ENCODE measurements around the gene RDH14. TPM values are rescaled to one million over a fixed set of nuclear protein-coding genes. Genes with fewer than 3 reads are reported as not detected.
A peak's percentile ranks its signal among the peaks of the same experiment; 100 is the strongest.

Gene RDH14, protein sequence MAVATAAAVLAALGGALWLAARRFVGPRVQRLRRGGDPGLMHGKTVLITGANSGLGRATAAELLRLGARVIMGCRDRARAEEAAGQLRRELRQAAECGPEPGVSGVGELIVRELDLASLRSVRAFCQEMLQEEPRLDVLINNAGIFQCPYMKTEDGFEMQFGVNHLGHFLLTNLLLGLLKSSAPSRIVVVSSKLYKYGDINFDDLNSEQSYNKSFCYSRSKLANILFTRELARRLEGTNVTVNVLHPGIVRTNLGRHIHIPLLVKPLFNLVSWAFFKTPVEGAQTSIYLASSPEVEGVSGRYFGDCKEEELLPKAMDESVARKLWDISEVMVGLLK
- 10 to 100 TPM; 16.9 to 18.1 TPM for total RNA-seq
- 44.3 TPM for polyA plus RNA-seq

DNA sequence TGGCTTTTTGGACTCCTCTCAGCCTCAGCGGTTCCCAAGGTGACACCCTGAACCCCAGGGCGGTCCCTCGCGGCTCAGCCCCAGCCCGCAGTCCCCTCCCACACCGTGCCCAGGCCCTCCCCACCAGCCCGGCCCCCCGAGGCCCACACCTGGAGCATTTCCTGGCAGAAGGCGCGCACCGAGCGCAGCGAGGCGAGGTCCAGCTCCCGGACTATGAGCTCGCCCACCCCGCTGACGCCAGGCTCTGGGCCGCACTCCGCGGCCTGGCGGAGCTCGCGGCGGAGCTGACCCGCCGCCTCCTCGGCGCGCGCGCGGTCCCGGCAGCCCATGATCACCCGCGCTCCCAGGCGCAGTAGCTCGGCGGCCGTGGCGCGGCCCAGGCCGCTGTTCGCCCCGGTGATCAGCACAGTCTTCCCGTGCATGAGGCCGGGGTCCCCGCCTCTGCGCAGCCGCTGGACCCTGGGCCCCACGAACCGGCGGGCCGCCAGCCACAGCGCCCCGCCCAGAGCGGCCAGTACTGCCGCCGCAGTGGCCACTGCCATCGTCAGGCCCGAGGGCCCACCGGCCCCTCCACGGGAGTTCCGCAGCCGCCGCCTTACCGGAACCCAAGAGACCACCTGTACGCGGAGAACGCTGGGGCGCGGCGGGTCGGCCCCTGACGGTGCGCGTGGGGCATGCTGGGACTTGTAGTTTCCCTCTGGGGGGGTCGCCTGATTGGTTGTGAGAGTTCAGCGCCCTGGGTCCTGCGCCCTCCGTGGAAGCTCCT is at the start of gene RDH14:
RDH14 (minus strand) TSS at position 623 of the 766 bp plus-strand sequence; CDS start at position 542, 81 bp downstream.
- Histone ChIP-seq H3K27me3 (ENCODE audit: insufficient read depth, low read length, poor library complexity, severe bottlenecking) (no peaks in the 10 kb centered on the region), H3K4me1 (ENCODE audit: insufficient read depth, low read length) (peaks cover 31% of the 10 kb centered on the region), H3K9me3 (ENCODE audit: low read length) (no peaks in the 10 kb centered on the region), H3K36me3 (ENCODE audit: insufficient read depth, low read length) (no peaks in the 10 kb centered on the region), H3K27ac (ENCODE audit: low read depth, low read length) (peak within 1 kb of the TSS; percentile 84), H3K4me3 (ENCODE audit: low read length) (peak within 1 kb of the TSS; percentile 80)
- DNase-seq: peak; percentile 86 to 95 (median 91)
- peak within 1 kb of the TSS; percentile 91 to 99 (median 98) for H3K27ac Mint-ChIP-seq
- H3K4me1 Mint-ChIP-seq: peaks cover 37 to 58% (median 51%) of the 10 kb centered on the region in 3 donors
- H3K4me3 Mint-ChIP-seq: peak within 1 kb of the TSS; percentile 91 to 98 (median 95)
- H3K36me3 Mint-ChIP-seq: peaks cover 17 to 47% (median 19%) of the 10 kb centered on the region in 3 donors
- H3K27me3 Mint-ChIP-seq: peaks cover 0 to 2% of the 10 kb centered on the region in 2 donors
- POLR2A ChIA-PET: interaction anchor here (0.6 to 2.2 kb wide), 12 partner anchors 11 to 1429 kb away, joined by 3 to 17 read pairs (median 4); partner anchors contain the start of genes OSR1, TTC32 and WDR35
- CTCF ChIA-PET: interaction anchor here (0.6 to 1.7 kb wide), 3 partner anchors 14 to 1303 kb away, joined by 3 to 5 read pairs (median 3); no protein-coding TSS in a partner anchor
- H3K9me3 Mint-ChIP-seq: peaks cover 2 to 13% (median 11%) of the 10 kb centered on the region in 5 donors

DNA sequence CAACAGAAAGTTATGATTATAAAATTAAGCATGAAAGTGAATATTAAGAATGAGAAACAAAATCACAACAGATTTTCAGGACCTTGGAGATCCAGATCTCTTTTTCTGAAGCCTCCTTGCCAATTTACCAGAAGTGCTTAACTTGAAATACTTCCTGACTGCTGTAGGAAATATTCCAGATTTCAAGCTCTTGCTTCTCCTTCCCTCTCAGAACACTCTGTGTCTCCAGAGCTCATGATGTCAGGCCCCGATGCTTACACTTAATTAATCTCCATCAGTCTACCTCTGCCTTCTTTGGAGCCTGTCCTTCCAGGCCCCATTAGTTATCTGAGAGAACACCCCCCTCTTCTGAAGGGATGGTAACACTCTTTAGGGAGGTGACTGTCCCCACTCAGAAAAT is 49.6 kb upstream of the RDH14 start:
- CTCF ChIA-PET: no interaction called here
- H3K27me3 Mint-ChIP-seq: no peaks in the 10 kb centered on the region
- POLR2A ChIA-PET: no interaction called here
- H3K27ac Mint-ChIP-seq: no peak overlapping the region
- H3K9me3 ChIP-seq (ENCODE audit: low read length): no peaks in the 10 kb centered on the region
- H3K4me3 ChIP-seq (ENCODE audit: low read length): no peak overlapping the region
- no peaks in the 10 kb centered on the region for H3K36me3 ChIP-seq (ENCODE audit: insufficient read depth, low read length)
- H3K4me3 Mint-ChIP-seq: no peak overlapping the region
- H3K4me1 Mint-ChIP-seq: peaks cover 0 to 8% (median 4%) of the 10 kb centered on the region in 3 donors
- DNase-seq: no peak
- no peaks in the 10 kb centered on the region for H3K9me3 Mint-ChIP-seq
- H3K27me3 ChIP-seq (ENCODE audit: insufficient read depth, low read length, poor library complexity, severe bottlenecking): no peaks in the 10 kb centered on the region
- no peak overlapping the region for H3K27ac ChIP-seq (ENCODE audit: low read depth, low read length)
- peaks cover 1 to 5% (median 2%) of the 10 kb centered on the region in 3 donors for H3K36me3 Mint-ChIP-seq
- no peaks in the 10 kb centered on the region for H3K4me1 ChIP-seq (ENCODE audit: insufficient read depth, low read length)

DNA sequence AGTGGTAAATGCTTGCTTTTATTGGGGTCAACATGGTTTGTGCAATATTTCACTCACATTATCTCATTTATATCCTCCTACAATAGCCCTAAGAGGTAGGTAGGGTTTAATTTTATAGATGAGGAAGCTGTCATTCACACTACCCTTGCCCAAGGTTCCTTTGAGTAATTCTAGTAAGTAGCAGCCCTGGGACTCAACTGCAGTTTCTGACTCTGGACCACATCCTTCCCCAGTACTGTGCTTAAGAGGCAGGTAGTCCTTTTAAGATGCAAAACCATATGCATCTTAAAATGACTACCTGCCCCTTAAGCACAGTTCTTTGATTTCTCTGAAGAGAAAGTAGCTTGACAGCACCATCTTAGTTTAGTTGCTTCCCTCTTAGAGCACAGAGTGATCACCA is 44.7 kb upstream of the RDH14 start:
- Mint-ChIP-seq H3K4me3 (no peak overlapping the region), H3K36me3 (peaks cover 0 to 1% (median 0%) of the 10 kb centered on the region in 3 donors), H3K4me1 (peaks cover 0 to 15% (median 7%) of the 10 kb centered on the region in 3 donors), H3K9me3 (no peaks in the 10 kb centered on the region), H3K27ac (peak overlapping the region in 1 of 8 donors; percentile 47), H3K27me3 (no peaks in the 10 kb centered on the region)
- Histone ChIP-seq H3K9me3 (ENCODE audit: low read length) (no peaks in the 10 kb centered on the region), H3K4me1 (ENCODE audit: insufficient read depth, low read length) (no peaks in the 10 kb centered on the region), H3K27ac (ENCODE audit: low read depth, low read length) (no peak overlapping the region), H3K27me3 (ENCODE audit: insufficient read depth, low read length, poor library complexity, severe bottlenecking) (no peaks in the 10 kb centered on the region), H3K4me3 (ENCODE audit: low read length) (no peak overlapping the region), H3K36me3 (ENCODE audit: insufficient read depth, low read length) (no peaks in the 10 kb centered on the region)
- no peak for DNase-seq
- CTCF ChIA-PET: no interaction called here
- POLR2A ChIA-PET: no interaction called here

DNA sequence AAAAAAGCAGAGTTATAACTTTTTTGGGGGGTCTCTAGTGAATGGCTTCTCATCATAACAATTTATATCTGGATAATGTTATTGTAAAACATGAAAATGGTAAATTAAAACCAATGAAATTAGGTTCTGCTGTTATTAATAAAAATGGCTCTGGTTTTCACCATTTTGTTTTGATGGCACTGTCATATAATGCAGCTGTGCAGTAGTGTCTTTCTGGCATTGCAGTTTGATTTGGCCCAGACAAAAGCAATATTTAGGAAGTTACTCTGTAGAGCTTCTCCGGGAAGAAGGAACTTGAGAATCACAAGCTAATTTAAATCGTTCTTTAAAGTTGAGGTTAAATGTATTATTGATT is 44.1 kb upstream of the RDH14 start:
- ChIA-PET CTCF (no interaction called here), POLR2A (no interaction called here)
- no peaks in the 10 kb centered on the region for H3K27me3 Mint-ChIP-seq
- H3K36me3 Mint-ChIP-seq: peaks cover 0 to 1% (median 0%) of the 10 kb centered on the region in 3 donors
- no peaks in the 10 kb centered on the region for H3K9me3 Mint-ChIP-seq
- no peaks in the 10 kb centered on the region for H3K9me3 ChIP-seq (ENCODE audit: low read length)
- H3K4me3 Mint-ChIP-seq: no peak overlapping the region
- H3K4me3 ChIP-seq (ENCODE audit: low read length): no peak overlapping the region
- DNase-seq: no peak
- H3K4me1 Mint-ChIP-seq: peaks cover 0 to 15% (median 7%) of the 10 kb centered on the region in 3 donors
- no peaks in the 10 kb centered on the region for H3K4me1 ChIP-seq (ENCODE audit: insufficient read depth, low read length)
- H3K27ac ChIP-seq (ENCODE audit: low read depth, low read length): no peak overlapping the region
- H3K27me3 ChIP-seq (ENCODE audit: insufficient read depth, low read length, poor library complexity, severe bottlenecking): no peaks in the 10 kb centered on the region
- no peaks in the 10 kb centered on the region for H3K36me3 ChIP-seq (ENCODE audit: insufficient read depth, low read length)
- H3K27ac Mint-ChIP-seq: no peak overlapping the region

DNA sequence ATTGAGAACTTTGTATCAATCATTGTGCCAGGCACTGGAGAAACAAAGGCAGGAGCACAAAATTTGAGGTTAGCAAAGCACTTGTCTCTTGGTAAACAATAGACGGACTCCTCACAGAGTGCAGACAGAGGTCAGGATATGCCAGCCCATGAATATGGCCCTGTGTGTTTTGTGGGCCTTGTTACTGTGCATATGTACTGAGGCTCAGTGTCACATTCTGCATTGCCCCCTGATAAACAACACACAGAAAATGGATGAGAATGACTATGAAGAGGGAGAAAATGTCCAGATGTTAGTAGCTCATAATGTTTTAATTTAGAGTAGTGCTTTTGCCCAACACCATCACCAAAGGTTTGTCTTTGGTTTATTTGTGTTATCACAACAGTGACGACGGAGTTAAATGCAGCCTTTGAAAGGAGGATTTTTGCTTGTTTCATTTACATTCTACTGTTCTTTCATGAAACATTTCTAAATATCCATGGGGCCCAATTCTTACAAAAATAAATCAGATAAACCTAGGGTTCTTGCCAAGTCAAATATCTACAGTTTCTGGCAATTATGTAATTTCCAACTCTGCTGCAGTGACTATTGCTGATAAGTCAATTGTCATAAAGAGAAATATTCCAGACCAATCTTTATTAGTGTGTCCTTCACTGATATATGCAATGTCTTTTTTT is 43.5 kb upstream of the RDH14 start:
- ChIA-PET CTCF (no interaction called here), POLR2A (no interaction called here)
- H3K27ac Mint-ChIP-seq: no peak overlapping the region
- H3K36me3 Mint-ChIP-seq: peaks cover 0 to 1% (median 0%) of the 10 kb centered on the region in 3 donors
- Histone ChIP-seq H3K9me3 (ENCODE audit: low read length) (no peaks in the 10 kb centered on the region), H3K4me1 (ENCODE audit: insufficient read depth, low read length) (no peaks in the 10 kb centered on the region), H3K27me3 (ENCODE audit: insufficient read depth, low read length, poor library complexity, severe bottlenecking) (no peaks in the 10 kb centered on the region), H3K36me3 (ENCODE audit: insufficient read depth, low read length) (no peaks in the 10 kb centered on the region), H3K4me3 (ENCODE audit: low read length) (no peak overlapping the region), H3K27ac (ENCODE audit: low read depth, low read length) (no peak overlapping the region)
- H3K4me1 Mint-ChIP-seq: peaks cover 0 to 15% (median 7%) of the 10 kb centered on the region in 3 donors
- no peak overlapping the region for H3K4me3 Mint-ChIP-seq
- H3K9me3 Mint-ChIP-seq: no peaks in the 10 kb centered on the region
- DNase-seq: no peak
- H3K27me3 Mint-ChIP-seq: no peaks in the 10 kb centered on the region

DNA sequence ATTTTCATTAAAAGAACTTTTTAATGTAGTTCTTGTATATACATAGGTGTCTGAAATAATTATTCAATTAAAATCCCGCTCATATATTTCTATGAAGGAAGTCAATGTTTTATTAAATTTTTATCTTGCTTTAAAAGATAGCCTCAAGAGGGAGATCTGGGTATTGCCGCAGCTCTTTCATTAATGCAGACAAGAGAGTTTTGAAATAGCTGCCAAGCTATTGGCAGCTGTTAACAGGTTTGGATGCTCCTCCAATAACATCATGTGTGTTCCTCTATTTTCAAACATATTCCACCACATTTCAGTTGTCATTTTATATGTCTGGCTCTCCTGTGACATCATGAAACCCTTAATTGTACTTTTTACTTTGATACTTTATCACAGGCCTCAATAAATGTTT is 41.8 kb upstream of the RDH14 start:
- H3K27me3 Mint-ChIP-seq: no peaks in the 10 kb centered on the region
- no peaks in the 10 kb centered on the region for H3K9me3 Mint-ChIP-seq
- Histone ChIP-seq H3K36me3 (ENCODE audit: insufficient read depth, low read length) (no peaks in the 10 kb centered on the region), H3K27ac (ENCODE audit: low read depth, low read length) (no peak overlapping the region), H3K27me3 (ENCODE audit: insufficient read depth, low read length, poor library complexity, severe bottlenecking) (no peaks in the 10 kb centered on the region), H3K9me3 (ENCODE audit: low read length) (no peaks in the 10 kb centered on the region), H3K4me3 (ENCODE audit: low read length) (no peak overlapping the region), H3K4me1 (ENCODE audit: insufficient read depth, low read length) (no peaks in the 10 kb centered on the region)
- no peak overlapping the region for H3K4me3 Mint-ChIP-seq
- no peak overlapping the region for H3K27ac Mint-ChIP-seq
- no peak for DNase-seq
- H3K4me1 Mint-ChIP-seq: peaks cover 0 to 15% (median 7%) of the 10 kb centered on the region in 3 donors
- ChIA-PET POLR2A (no interaction called here), CTCF (no interaction called here)
- H3K36me3 Mint-ChIP-seq: peaks cover 0 to 2% (median 1%) of the 10 kb centered on the region in 3 donors

DNA sequence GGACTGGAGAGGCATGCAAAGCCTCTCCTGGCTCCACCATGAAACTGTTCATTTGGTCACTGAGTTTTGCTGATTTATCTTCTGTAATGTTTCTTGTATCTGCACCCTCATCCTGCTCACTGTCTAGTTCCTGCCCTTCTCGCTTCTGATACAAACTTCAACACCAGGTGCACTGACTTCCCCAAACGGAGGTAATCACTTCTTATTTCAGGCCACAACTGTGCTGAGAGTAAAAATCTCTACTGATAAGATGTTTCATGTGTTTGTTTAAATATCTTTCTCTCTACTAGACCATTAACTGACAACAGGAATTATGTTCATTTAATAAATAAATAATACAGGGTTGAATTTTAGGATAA is 39.8 kb upstream of the RDH14 start:
- Mint-ChIP-seq H3K27me3 (no peaks in the 10 kb centered on the region), H3K4me3 (no peak overlapping the region), H3K9me3 (no peaks in the 10 kb centered on the region), H3K4me1 (peaks cover 3 to 15% (median 4%) of the 10 kb centered on the region in 3 donors), H3K36me3 (peaks cover 2 to 16% (median 11%) of the 10 kb centered on the region in 3 donors), H3K27ac (no peak overlapping the region)
- H3K4me3 ChIP-seq (ENCODE audit: low read length): no peak overlapping the region
- H3K4me1 ChIP-seq (ENCODE audit: insufficient read depth, low read length): no peaks in the 10 kb centered on the region
- CTCF ChIA-PET: no interaction called here
- POLR2A ChIA-PET: no interaction called here
- DNase-seq: no peak
- H3K27ac ChIP-seq (ENCODE audit: low read depth, low read length): no peak overlapping the region
- no peaks in the 10 kb centered on the region for H3K27me3 ChIP-seq (ENCODE audit: insufficient read depth, low read length, poor library complexity, severe bottlenecking)
- H3K36me3 ChIP-seq (ENCODE audit: insufficient read depth, low read length): no peaks in the 10 kb centered on the region
- no peaks in the 10 kb centered on the region for H3K9me3 ChIP-seq (ENCODE audit: low read length)
